HG03095 (cell line): Measurements from ENCODE around the gene GPS1.

Experiments
- ATAC-seq: cut with Tn5 transposase; IDR thresholded peaks from one replicate; pipeline ENCODE4 v1.9.1; 2021; ENCODE audit warnings: moderate library complexity; ENCODE audit not compliant: unreplicated experiment

Gene GPS1

DNA sequence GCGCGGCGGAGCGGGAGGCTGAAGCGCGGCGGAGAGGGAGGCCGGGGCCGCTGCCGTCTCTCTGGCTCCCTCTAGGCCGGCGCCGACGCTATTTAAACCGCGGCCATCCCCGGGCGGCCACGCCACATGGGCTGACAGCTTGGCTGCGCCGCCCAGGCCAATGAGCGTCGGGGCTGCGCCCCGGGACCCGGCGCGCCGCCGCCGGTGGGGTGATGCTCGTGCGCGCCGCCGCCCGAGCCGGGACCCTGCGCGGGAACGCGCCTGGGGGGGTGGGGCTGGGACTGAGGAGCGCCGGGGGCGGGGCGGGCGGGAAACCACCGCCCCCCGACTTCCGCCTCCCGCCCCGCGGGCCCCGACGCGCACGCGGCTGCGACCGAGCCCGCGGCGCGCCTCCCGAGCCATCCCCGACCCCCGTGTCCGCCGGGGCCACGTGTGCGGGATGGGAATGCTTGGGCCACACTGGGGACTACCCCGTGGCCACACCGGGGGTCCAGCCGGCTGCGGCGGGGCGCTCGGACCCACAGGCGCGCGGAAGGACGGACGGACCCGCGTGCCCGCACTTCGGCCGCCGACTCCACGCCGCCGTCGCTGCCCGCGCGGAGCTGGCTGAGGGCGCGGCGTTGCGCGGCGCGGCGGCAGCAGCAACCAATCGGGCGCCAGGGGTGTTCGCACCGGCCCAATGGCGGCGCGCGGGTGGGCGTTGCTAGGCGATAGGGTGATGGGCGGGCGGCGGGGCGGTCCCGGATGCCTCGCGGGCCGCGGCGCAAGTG is 46.7 kb downstream of the GPS1 start, which contains the start of gene FASN:
Gene FASN, minus strand, starts transcription at position 68 of the 770 bp plus-strand sequence. CDS start 1,791 bp downstream, outside the sequence.
- ATAC-seq = peak; percentile 58

DNA sequence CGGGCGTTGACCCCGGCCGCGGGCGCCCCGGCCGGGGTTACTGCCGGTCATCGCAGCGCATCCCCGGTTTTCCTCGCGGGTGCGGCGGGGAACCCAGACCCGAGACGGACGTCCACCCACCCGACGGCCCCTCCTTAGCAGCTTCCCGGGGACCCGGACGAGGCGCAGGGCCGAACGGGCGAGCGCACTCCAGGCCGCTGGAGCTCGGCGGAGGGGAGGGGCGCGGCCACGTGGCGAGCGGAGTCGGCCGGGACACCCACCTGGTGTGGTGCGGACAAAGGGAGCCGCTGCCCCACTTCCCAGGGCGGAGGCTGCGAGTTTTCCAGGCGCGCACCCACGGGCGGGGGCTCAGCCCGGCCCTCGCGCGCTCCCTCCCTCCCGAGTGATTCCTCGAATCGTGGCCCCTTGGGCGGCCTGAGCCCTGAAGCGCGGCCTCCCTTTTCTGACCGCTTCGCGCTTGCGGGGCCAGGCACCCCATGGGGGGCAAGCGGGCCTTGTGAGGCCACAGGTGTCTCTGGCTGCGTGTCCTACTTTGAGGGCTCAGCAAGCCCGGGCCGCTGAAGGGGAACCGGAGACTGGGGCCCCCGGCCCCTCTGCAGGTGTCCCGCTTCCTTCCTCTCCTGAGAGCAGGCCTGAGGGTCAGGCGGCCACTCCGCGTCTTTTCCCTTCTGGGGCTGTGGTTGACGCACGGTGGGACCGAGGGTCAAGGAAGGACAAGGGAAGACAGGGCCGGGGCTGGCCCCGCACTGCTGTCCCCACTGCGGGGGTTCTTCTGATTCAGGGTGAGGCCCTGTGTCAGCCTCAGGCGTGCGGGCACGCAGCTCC is 47.5 kb downstream of the GPS1 start:
- ATAC-seq = peak; percentile 5

DNA sequence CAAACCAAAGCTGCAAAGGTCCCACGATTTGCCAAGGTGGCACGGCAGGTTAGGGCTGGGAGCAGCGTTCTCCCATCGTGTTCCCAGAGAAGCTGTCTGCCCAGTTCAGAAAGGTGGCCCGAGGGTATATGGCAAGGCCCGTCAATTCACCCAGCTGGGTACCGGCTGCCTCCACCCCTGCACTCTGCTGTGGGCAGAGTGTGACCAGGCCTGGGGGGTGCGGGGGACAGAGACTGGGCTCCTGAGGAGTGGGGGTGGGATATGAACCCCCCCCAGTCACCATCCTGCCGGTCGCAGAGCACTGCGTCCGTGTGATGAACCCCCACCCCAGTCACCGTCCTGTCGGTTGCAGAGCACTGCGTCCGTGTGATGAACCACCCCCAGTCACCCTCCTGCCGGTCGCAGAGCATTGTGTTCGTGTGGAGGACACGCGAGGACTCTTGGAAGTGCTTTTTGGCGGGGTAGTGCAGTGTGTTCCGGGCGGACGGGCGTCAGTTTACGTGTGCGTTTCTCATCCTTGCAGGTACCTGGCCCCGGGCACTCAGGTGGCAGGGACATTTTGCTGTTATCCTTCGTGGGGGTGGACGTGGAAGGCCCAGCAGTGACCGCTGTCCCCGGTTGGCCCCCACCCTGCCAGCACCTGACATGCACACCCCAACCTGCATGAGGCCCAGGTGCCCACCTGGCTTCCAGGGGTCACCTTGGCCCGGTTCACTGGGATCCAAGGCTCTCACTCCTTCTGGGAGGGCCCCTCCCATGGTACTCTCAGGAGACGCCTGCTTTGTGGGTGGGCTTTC is 49.0 kb downstream of the GPS1 start:
- no peak for ATAC-seq

GRCh38 chr17:82101301-82101715 is 49.6 kb downstream of the GPS1 start:
- ATAC-seq = no peak

DNA sequence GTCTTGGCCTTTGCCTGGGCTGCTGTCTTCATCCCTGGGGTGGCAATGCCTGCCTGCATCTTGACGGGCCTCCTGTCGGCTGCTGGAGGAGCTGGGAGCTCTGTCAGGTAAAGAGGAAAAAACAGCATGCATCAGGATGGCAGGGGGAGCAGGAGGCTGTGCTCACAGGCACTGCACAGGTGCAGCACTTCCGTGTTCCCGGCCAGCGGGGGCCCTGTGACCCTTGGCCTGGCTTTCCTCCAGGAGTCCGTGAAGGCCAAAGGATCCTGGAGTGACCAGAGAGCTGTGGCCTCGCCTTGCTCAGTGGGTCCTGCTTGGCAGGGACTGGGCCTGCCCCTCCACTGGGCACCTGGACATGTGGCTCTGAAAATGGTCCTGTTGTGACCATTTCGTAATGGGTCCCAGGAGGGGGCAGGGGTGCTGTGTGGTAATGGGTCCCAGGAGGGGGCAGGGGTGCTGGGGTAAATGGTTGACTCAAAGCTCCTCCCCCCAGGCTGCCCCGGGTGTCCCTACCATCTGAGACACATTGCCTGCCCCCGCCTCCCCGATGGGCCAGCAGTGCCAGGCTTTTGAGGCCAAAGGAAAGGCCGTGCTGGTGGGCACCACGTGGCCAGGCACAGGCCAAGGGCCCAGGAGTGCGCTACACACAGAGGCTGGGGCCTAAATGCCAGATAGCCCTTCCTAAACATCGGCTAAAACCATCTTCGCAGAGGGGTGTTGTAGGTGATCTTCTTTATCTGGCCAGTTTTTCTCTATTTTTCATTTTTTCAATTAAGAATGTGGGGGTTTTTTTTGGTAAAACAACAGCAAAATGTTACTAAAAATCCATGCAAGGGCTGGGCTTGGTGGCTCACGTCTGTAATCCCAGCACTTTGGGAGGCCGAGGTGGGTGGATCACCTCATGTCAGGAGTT is 50.3 kb downstream of the GPS1 start:
- ATAC-seq = no peak

DNA sequence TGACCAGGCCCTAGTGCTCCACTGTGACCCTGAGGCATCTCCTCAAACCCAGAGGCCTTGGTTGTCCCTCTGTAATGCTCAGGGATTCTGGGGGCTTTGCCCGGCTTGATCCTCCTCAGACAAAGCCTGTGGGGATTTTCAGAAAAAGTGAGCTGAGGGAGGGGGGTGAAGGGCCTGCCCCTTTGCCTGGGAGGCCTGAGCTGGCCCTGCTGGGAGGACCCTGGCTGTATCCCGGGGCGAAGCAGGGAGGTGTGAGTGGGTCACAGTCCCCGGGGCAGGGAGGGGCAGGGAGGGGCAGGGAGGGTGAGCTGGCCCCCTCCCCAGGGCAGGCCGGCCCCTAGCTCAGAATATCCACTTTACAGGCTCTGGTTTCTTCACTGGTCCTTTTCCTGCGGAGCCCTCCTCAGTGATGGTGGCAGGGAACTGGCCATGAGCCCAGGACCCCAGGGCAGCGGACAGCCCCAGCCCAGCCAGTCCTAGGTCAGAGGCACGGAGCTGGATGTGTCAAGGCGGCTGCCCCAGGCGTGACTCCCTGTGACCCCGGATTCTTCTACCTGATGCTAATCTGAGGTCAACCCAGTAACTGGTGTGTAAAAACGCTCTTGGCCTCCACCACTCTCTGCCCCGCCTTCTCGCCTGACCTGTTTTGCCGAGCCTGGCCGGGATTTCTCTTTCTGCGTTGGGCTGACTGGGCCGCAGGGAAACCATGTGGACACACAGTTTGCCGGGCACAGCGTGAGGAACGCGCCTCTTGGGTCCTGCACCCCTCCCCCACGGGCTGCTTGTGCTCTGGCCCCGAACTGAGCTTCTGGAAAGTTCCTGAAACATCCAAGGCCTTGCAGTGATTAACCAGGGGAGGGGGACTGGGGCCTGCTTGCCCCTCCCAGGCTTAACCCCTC is 52.1 kb downstream of the GPS1 start:
- no peak for ATAC-seq

GRCh38 chr17:82104797-82105416 is 53.2 kb downstream of the GPS1 start:
- no peak for ATAC-seq

- ATAC-seq = no peak
These were observed 53.8 kb downstream of the GPS1 start for GRCh38 chr17:82105417-82105881.

DNA sequence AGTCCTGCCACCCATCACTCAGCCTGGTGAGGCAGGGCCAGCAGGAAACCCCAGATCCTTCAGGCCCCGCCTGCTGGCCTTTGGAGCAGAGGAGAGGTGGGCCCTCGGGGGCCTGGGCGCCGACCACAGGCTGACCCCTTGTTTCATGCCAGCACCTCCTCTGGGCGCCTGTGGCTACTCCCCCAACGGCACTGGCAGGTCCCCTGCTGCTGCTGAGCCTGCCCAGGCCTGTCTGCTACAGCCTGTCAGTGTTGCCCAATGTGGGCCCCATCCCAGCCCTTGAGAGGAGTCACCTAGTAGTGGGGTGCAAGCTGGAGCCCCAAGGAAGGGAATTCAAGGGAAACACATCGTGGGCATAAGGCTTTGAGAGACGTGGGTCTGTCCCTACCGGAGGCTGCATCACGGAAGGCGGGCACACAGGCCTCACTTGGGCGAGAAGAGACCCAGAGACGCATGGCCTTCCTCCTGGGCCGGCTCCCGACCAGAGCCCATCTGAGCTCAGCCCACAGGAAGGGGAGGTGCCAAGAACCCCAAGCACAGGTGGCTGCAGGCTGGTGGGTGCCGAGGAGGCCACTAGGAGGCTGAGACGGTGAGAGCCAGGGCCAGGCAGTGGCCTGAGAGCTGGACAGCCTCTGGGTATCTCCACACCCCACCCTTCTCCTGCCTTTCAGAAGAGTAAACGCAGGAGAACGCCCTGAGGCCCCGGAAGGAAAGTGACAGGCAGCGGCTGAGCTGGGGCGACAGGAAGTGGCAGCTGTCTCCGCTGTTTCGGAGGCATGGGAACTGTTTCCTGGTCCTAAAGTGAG is 54.4 kb downstream of the GPS1 start:
- peak; percentile 67 for ATAC-seq

GRCh38 chr17:82106688-82107305 is 55.1 kb downstream of the GPS1 start:
- ATAC-seq = no peak
